ENCODE data around the gene SENP1. TPM values are rescaled to one million over a fixed set of nuclear protein-coding genes. Genes with fewer than 3 reads are reported as not detected.

The SENP1 gene
- total and polyA plus RNA-seq, 12 donors = 3.0 to 21.6 (median 11.2) TPM

DNA sequence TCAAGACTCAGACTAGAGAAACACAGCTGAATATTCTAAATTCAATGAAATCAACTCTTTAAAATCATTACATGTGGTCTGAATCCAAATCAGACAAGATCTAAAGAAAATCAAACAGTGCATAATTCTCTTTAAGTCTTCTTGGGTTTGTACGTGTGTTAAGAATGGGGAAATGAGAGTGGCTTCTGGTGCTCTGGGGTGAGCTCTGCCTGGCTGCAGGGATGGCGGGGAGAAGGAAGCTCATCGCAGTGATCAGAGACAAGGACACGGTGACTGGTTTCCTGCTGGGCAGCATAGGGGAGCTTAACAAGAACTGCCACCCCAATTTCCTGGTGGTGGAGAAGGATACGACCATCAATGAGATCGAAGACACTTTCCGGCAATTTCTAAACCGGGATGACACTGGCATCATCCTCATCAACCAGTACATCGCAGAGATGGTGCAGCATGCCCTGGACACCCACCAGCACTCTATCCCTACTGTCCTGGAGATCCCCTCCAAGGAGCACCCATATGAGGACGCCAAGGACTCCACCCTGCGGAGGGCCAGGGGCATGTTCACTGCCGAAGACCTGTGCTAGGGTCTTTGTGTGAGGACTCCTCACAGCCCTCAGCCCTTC lies 20.9 kb downstream of the SENP1 start:
- peaks cover 3 to 46% of the 10 kb centered on the region in 2 donors for H3K36me3 ChIP-seq (replicated peaks in 1 of 2)
- 85 to 92% (median 88%) methylated on average over 8 to 12 of the region's 12 CpGs for WGBS, 4 donors
- H3K27me3 ChIP-seq = no peaks in the 10 kb centered on the region
- no peak overlapping the region for H3K27ac ChIP-seq
- TF ChIP-seq POLR2A (IDR thresholded peaks at IDR 0.05) = no peak
- TF ChIP-seq, protein P1, sequence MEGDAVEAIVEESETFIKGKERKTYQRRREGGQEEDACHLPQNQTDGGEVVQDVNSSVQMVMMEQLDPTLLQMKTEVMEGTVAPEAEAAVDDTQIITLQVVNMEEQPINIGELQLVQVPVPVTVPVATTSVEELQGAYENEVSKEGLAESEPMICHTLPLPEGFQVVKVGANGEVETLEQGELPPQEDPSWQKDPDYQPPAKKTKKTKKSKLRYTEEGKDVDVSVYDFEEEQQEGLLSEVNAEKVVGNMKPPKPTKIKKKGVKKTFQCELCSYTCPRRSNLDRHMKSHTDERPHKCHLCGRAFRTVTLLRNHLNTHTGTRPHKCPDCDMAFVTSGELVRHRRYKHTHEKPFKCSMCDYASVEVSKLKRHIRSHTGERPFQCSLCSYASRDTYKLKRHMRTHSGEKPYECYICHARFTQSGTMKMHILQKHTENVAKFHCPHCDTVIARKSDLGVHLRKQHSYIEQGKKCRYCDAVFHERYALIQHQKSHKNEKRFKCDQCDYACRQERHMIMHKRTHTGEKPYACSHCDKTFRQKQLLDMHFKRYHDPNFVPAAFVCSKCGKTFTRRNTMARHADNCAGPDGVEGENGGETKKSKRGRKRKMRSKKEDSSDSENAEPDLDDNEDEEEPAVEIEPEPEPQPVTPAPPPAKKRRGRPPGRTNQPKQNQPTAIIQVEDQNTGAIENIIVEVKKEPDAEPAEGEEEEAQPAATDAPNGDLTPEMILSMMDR (IDR thresholded peaks at IDR 0.05) = no peak
- no peak for DNase-seq
- no peaks in the 10 kb centered on the region for H3K9me3 ChIP-seq (replicated peaks in 1 of 3)
- intact Hi-C loops (cut with DNase I) = loop anchor here in 1 of 2 donors (5.0 kb wide), 1 partner anchor 77 kb away; no protein-coding TSS in a partner anchor
- H3K4me1 ChIP-seq (replicated peaks in 1 of 2) = no peaks in the 10 kb centered on the region
- no peak overlapping the region for H3K4me3 ChIP-seq

DNA sequence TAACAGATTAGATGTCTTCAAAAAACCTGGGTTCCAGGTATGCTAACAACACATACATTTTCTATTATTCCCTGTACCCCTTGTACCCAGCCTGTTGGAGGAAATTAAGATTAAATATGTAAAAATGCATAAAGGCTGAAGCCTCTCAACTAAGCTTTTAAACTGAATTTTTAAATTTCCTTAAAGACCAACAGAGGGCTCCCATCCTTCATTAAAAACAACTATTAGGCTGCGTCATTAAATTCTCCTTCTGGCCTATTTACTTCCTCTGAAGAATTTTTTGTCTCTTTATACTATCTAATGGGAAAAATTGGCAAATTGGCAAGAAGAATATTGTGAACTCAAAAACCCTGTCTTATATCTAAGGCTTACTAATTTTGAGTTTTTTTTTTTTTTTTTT lies 21.8 kb downstream of the SENP1 start:
- intact Hi-C loops (cut with DNase I) = loop anchor here in 1 of 2 donors (5.0 kb wide), 1 partner anchor 78 kb away; no protein-coding TSS in a partner anchor
- Histone ChIP-seq H3K4me1 (replicated peaks in 1 of 2) (no peaks in the 10 kb centered on the region), H3K9me3 (replicated peaks in 1 of 3) (no peaks in the 10 kb centered on the region), H3K4me3 (no peak overlapping the region), H3K27ac (no peak overlapping the region), H3K36me3 (replicated peaks in 1 of 2) (peaks cover 3 to 43% of the 10 kb centered on the region in 2 donors), H3K27me3 (no peaks in the 10 kb centered on the region)
- WGBS, 4 donors = 23 to 31% (median 28%) methylated on average over 1 of the region's 1 CpG
- TF ChIP-seq, protein P1 (IDR thresholded peaks at IDR 0.05) = peak; percentile 23 to 62 (median 50)
- no peak for TF ChIP-seq POLR2A (IDR thresholded peaks at IDR 0.05)
- DNase-seq = no peak

DNA sequence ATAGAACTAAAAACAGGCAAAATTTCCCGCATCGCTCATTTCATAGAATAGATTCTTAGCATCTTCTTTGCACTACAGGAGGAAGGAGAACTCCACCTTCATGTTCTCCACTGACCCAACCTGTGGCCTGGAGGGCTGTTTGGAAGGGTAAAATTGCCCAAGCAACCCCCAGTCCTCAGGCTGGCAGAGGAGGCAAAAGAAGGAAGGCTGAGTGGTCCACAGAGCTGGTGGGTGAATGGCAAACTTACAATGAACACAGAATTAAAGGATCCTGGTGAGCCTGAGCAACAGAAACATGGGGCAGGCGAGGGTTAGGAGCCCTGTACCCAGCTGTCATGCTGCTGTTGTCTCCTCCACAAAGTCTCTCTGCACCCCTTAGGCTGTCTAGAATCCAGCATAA lies 25.1 kb downstream of the SENP1 start:
- Histone ChIP-seq H3K27me3 (no peaks in the 10 kb centered on the region), H3K27ac (no peak overlapping the region), H3K36me3 (replicated peaks in 1 of 2) (peaks cover 0 to 22% of the 10 kb centered on the region in 2 donors), H3K4me3 (no peak overlapping the region), H3K4me1 (replicated peaks in 1 of 2) (no peaks in the 10 kb centered on the region), H3K9me3 (replicated peaks in 1 of 3) (no peaks in the 10 kb centered on the region)
- no peak for TF ChIP-seq POLR2A (IDR thresholded peaks at IDR 0.05)
- TF ChIP-seq, protein P1 (IDR thresholded peaks at IDR 0.05) = no peak
- intact Hi-C loops (cut with DNase I) = loop anchor here in 1 of 2 donors (5.0 kb wide), 1 partner anchor 81 kb away; no protein-coding TSS in a partner anchor
- no peak for DNase-seq
- WGBS, 4 donors = 94 to 98% (median 98%) methylated on average over 3 of the region's 3 CpGs

DNA sequence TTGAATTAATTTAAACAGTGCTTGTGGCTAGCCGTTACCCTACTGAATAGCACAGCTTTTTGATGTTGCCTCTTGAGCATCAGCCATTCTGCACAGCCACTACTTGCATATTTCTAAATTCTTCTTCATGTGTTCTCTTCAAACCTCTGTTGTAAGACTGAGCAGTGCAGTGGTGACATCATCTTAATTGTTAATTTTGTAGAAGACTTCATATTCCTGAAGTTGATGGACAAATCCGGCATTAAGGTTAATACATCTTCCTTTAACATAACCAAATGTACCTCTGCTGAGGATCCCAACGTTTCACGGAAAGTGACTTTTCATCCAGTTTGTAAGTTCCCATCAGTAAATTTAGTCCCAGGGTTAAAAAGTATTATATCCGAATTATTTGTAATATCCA lies 25.6 kb downstream of the SENP1 start:
- intact Hi-C loops (cut with DNase I) = loop anchor here in 1 of 2 donors (5.0 kb wide), 1 partner anchor 82 kb away; no protein-coding TSS in a partner anchor
- Histone ChIP-seq H3K27ac (no peak overlapping the region), H3K4me1 (replicated peaks in 1 of 2) (no peaks in the 10 kb centered on the region), H3K9me3 (replicated peaks in 1 of 3) (no peaks in the 10 kb centered on the region), H3K4me3 (no peak overlapping the region), H3K36me3 (replicated peaks in 1 of 2) (peaks cover 0 to 22% of the 10 kb centered on the region in 2 donors), H3K27me3 (no peaks in the 10 kb centered on the region)
- TF ChIP-seq, protein P1 (IDR thresholded peaks at IDR 0.05) = no peak
- no peak for TF ChIP-seq POLR2A (IDR thresholded peaks at IDR 0.05)
- 91 to 95% (median 94%) methylated on average over 5 of the region's 5 CpGs for WGBS, 4 donors
- DNase-seq = no peak

Measured in adrenal gland (tissue), 12 donors.